ENCODE measurements around the gene RASGEF1B.

GRCh38 chr4:81459228-81459627 is 12.5 kb downstream of the RASGEF1B start:
- TF ChIP-seq SIN3A (IDR thresholded peaks at IDR 0.05; ENCODE audit: borderline replicate concordance, insufficient read depth, low read length) (no peak), TAF1 (IDR thresholded peaks at IDR 0.05; ENCODE audit: borderline replicate concordance, insufficient read depth, low read length) (no peak), REST (IDR thresholded peaks at IDR 0.05; ENCODE audit: insufficient read depth in 1 of 2, low read depth in 2 of 2, low read length in 2 of 2) (no peak)

Measured in PFSK-1 (cell line).